Measurements from ENCODE around the gene GRIP2. TPM values are rescaled to one million over a fixed set of nuclear protein-coding genes. Genes with fewer than 3 reads are reported as not detected.

Gene GRIP2
- polyA plus RNA-seq, 1 experiment, result not detected

- ChIA-PET CTCF (interaction anchor here (0.7 to 5.5 kb wide), 9 partner anchors 9 to 652 kb away, joined by 3 to 53 read pairs (median 4); no protein-coding TSS in a partner anchor), POLR2A (no interaction called here)
- DNase-seq (ENCODE audit: low read depth, low spot score), result no peak
- H3K27ac ChIP-seq (ENCODE audit: low read depth, low read length), result no peak overlapping the region
- H3K9me3 ChIP-seq (ENCODE audit: control insufficient read depth, insufficient read depth, low read length), result no peaks in the 10 kb centered on the region; the same call in 1 of the 2 replicates
- no peak overlapping the region for H3K4me3 ChIP-seq (ENCODE audit: low read depth, low read length)
- no peak for TF ChIP-seq CTCF (IDR thresholded peaks at IDR 0.05; ENCODE audit: low read depth, low read length)
- peaks cover 15% of the 10 kb centered on the region for H3K27me3 ChIP-seq (ENCODE audit: control insufficient read depth, insufficient read depth, low read length)
Observed at GRCh38 chr3:14547693-14548092, 7.6 kb upstream of the GRIP2 start.

- TF ChIP-seq CTCF (IDR thresholded peaks at IDR 0.05; ENCODE audit: low read depth, low read length), result no peak
- CTCF ChIA-PET, result interaction anchor here (0.7 to 5.5 kb wide), 4 partner anchors 19 to 649 kb away, joined by 3 to 33 read pairs (median 5); no protein-coding TSS in a partner anchor
- H3K27me3 ChIP-seq (ENCODE audit: control insufficient read depth, insufficient read depth, low read length), result peaks cover 22% of the 10 kb centered on the region
- H3K27ac ChIP-seq (ENCODE audit: low read depth, low read length), result no peak overlapping the region
- no peak overlapping the region for H3K4me3 ChIP-seq (ENCODE audit: low read depth, low read length)
- POLR2A ChIA-PET, result no interaction called here
- H3K9me3 ChIP-seq (ENCODE audit: control insufficient read depth, insufficient read depth, low read length), result no peaks in the 10 kb centered on the region; the same call in 1 of the 2 replicates
- no peak for DNase-seq (ENCODE audit: low read depth, low spot score)
Observed at GRCh38 chr3:14546041-14546440, 5.9 kb upstream of the GRIP2 start.

- Histone ChIP-seq H3K27ac (ENCODE audit: low read depth, low read length) (no peak overlapping the region), H3K27me3 (ENCODE audit: control insufficient read depth, insufficient read depth, low read length) (peaks cover 24% of the 10 kb centered on the region), H3K4me3 (ENCODE audit: low read depth, low read length) (no peak overlapping the region), H3K9me3 (ENCODE audit: control insufficient read depth, insufficient read depth, low read length) (no peaks in the 10 kb centered on the region; the same call in 1 of the 2 replicates)
- CTCF ChIA-PET, result interaction anchor here (1.3 to 5.5 kb wide), 2 partner anchors 37 to 342 kb away, joined by 6 to 33 read pairs; no protein-coding TSS in a partner anchor
- DNase-seq (ENCODE audit: low read depth, low spot score), result no peak
- TF ChIP-seq CTCF (IDR thresholded peaks at IDR 0.05; ENCODE audit: low read depth, low read length), result no peak
- POLR2A ChIA-PET, result no interaction called here
Observed at GRCh38 chr3:14545251-14545635, 5.1 kb upstream of the GRIP2 start.

GRCh38 chr3:14544282-14545250, 4.4 kb upstream of the GRIP2 start:
- H3K4me3 ChIP-seq (ENCODE audit: low read depth, low read length), result no peak overlapping the region
- ChIA-PET CTCF (interaction anchor here (1.3 to 5.5 kb wide), 3 partner anchors 36 to 341 kb away, joined by 4 to 33 read pairs (median 6); no protein-coding TSS in a partner anchor), POLR2A (no interaction called here)
- H3K9me3 ChIP-seq (ENCODE audit: control insufficient read depth, insufficient read depth, low read length), result no peaks in the 10 kb centered on the region; the same call in 1 of the 2 replicates
- no peak overlapping the region for H3K27ac ChIP-seq (ENCODE audit: low read depth, low read length)
- peaks cover 27% of the 10 kb centered on the region for H3K27me3 ChIP-seq (ENCODE audit: control insufficient read depth, insufficient read depth, low read length)
- DNase-seq (ENCODE audit: low read depth, low spot score), result no peak
- no peak for TF ChIP-seq CTCF (IDR thresholded peaks at IDR 0.05; ENCODE audit: low read depth, low read length)

GRCh38 chr3:14543446-14543845, 3.3 kb upstream of the GRIP2 start:
- Histone ChIP-seq H3K27ac (ENCODE audit: low read depth, low read length) (no peak overlapping the region), H3K9me3 (ENCODE audit: control insufficient read depth, insufficient read depth, low read length) (no peaks in the 10 kb centered on the region; the same call in 1 of the 2 replicates), H3K4me3 (ENCODE audit: low read depth, low read length) (no peak overlapping the region), H3K27me3 (ENCODE audit: control insufficient read depth, insufficient read depth, low read length) (peaks cover 22% of the 10 kb centered on the region)
- TF ChIP-seq CTCF (IDR thresholded peaks at IDR 0.05; ENCODE audit: low read depth, low read length), result no peak
- POLR2A ChIA-PET, result no interaction called here
- no peak for DNase-seq (ENCODE audit: low read depth, low spot score)
- CTCF ChIA-PET, result interaction anchor here (1.1 to 1.5 kb wide), 2 partner anchors 34 to 35 kb away, joined by 4 read pairs; no protein-coding TSS in a partner anchor

Measured in AG04450 (cell line).